ENCODE data around the gene HSPA2. TPM values are rescaled to one million over a fixed set of nuclear protein-coding genes. Genes with fewer than 3 reads are reported as not detected.

Gene HSPA2
- total and polyA plus RNA-seq, 8 donors, result under 0.01 to 29.3 (median 15.4) TPM

DNA sequence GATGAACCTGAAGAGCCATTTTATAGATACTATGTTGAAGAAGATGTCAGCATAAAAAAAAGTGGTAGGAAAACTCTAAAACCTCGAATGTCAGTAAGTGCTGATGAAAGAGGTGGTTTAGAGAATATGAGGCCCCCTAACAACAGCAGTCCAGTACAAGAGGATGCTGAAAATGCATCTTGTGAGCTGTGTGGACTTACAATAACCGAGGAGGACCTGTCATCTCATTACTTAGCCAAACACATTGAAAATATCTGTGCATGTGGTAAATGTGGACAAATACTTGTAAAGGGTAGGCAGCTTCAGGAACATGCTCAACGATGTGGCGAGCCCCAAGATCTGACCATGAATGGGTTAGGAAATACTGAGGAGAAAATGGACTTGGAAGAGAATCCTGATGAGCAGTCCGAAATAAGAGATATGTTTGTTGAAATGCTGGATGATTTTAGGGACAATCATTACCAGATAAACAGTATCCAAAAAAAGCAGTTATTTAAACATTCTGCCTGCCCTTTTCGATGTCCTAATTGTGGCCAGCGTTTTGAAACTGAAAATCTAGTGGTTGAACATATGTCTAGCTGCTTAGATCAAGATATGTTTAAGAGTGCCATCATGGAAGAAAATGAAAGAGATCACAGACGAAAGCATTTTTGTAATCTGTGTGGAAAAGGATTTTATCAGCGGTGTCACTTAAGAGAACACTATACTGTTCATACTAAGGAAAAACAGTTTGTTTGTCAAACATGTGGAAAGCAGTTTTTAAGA is 17.8 kb upstream of the HSPA2 start:
- WGBS, 5 donors, result 78 to 84% (median 81%) methylated on average over 9 of the region's 9 CpGs
- H3K36me3 ChIP-seq, result peaks cover 13 to 27% (median 24%) of the 10 kb centered on the region in 4 donors
- H3K4me1 ChIP-seq, result peaks cover 0 to 13% (median 7%) of the 10 kb centered on the region in 4 donors
- intact Hi-C loops (cut with DNase I; ENCODE audit: low total_unique reads), result no loop called here
- no peak overlapping the region for H3K4me3 ChIP-seq
- TF ChIP-seq POLR2AphosphoS5 (IDR thresholded peaks at IDR 0.05) (no peak), POLR2A (IDR thresholded peaks at IDR 0.05) (no peak), EP300 (IDR thresholded peaks at IDR 0.05) (no peak)
- TF ChIP-seq, protein P1, sequence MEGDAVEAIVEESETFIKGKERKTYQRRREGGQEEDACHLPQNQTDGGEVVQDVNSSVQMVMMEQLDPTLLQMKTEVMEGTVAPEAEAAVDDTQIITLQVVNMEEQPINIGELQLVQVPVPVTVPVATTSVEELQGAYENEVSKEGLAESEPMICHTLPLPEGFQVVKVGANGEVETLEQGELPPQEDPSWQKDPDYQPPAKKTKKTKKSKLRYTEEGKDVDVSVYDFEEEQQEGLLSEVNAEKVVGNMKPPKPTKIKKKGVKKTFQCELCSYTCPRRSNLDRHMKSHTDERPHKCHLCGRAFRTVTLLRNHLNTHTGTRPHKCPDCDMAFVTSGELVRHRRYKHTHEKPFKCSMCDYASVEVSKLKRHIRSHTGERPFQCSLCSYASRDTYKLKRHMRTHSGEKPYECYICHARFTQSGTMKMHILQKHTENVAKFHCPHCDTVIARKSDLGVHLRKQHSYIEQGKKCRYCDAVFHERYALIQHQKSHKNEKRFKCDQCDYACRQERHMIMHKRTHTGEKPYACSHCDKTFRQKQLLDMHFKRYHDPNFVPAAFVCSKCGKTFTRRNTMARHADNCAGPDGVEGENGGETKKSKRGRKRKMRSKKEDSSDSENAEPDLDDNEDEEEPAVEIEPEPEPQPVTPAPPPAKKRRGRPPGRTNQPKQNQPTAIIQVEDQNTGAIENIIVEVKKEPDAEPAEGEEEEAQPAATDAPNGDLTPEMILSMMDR (IDR thresholded peaks at IDR 0.05), result no peak
- H3K27ac ChIP-seq, result no peak overlapping the region
- H3K9me3 ChIP-seq, result no peaks in the 10 kb centered on the region
- DNase-seq, result no peak
- H3K27me3 ChIP-seq, result no peaks in the 10 kb centered on the region

DNA sequence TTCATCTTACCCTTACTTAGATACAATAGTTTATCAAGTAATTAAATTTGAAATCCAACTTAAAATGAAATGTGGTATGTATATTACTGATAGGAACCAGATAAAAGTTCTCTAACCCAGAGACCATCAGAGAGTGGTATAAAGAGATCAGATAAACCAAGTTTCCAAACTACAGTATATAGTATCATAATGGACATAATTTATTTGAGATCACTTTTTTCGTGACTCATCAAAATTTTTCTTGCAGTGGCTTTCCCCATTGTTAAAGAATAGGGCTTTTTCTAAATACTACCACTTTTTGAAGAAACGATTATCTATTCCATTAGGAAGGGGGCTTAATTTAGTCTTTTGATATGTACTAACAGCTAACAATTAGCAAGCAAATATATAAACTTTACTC is 15.2 kb upstream of the HSPA2 start:
- Histone ChIP-seq H3K27me3 (no peaks in the 10 kb centered on the region), H3K4me1 (peaks cover 0 to 6% (median under 1%) of the 10 kb centered on the region in 4 donors), H3K36me3 (peaks cover 13 to 27% (median 24%) of the 10 kb centered on the region in 4 donors), H3K9me3 (no peaks in the 10 kb centered on the region), H3K4me3 (no peak overlapping the region), H3K27ac (no peak overlapping the region)
- TF ChIP-seq POLR2AphosphoS5 (IDR thresholded peaks at IDR 0.05), result no peak
- TF ChIP-seq POLR2A (IDR thresholded peaks at IDR 0.05), result no peak
- TF ChIP-seq EP300 (IDR thresholded peaks at IDR 0.05), result no peak
- TF ChIP-seq, protein P1 (IDR thresholded peaks at IDR 0.05), result no peak
- intact Hi-C loops (cut with DNase I; ENCODE audit: low total_unique reads), result no loop called here
- DNase-seq, result no peak
- WGBS, 5 donors, result 88 to 95% (median 92%) methylated on average over 2 of the region's 2 CpGs

DNA sequence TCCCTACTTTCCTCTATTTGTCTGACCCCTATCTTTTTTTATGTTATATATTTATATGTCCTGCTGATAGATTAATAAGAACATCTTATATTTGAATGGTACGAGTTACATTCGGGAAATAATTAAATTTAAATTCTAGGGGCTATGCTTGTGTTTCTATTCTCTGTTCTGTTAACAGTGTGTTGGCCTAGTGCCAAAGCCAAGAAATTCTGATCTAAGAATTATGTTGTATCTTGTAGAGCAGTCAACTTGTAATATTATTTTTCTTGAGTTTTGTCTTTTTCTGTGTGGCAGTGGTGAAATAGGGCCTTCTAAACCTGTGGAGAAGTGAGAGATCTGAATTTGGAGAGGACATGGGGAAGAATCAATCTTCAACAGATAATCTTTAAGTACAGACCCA is 9.0 kb upstream of the HSPA2 start:
- no peak overlapping the region for H3K4me3 ChIP-seq
- H3K36me3 ChIP-seq, result peaks cover 0 to 4% (median 1%) of the 10 kb centered on the region in 4 donors
- 61 to 88% (median 80%) methylated on average over 2 of the region's 2 CpGs for WGBS, 5 donors
- no peak overlapping the region for H3K27ac ChIP-seq
- no peaks in the 10 kb centered on the region for H3K27me3 ChIP-seq
- no peaks in the 10 kb centered on the region for H3K9me3 ChIP-seq
- DNase-seq, result no peak
- H3K4me1 ChIP-seq, result no peaks in the 10 kb centered on the region
- intact Hi-C loops (cut with DNase I; ENCODE audit: low total_unique reads), result no loop called here
- TF ChIP-seq EP300 (IDR thresholded peaks at IDR 0.05) (no peak), POLR2AphosphoS5 (IDR thresholded peaks at IDR 0.05) (no peak), POLR2A (IDR thresholded peaks at IDR 0.05) (no peak)
- TF ChIP-seq, protein P1 (IDR thresholded peaks at IDR 0.05), result no peak

DNA sequence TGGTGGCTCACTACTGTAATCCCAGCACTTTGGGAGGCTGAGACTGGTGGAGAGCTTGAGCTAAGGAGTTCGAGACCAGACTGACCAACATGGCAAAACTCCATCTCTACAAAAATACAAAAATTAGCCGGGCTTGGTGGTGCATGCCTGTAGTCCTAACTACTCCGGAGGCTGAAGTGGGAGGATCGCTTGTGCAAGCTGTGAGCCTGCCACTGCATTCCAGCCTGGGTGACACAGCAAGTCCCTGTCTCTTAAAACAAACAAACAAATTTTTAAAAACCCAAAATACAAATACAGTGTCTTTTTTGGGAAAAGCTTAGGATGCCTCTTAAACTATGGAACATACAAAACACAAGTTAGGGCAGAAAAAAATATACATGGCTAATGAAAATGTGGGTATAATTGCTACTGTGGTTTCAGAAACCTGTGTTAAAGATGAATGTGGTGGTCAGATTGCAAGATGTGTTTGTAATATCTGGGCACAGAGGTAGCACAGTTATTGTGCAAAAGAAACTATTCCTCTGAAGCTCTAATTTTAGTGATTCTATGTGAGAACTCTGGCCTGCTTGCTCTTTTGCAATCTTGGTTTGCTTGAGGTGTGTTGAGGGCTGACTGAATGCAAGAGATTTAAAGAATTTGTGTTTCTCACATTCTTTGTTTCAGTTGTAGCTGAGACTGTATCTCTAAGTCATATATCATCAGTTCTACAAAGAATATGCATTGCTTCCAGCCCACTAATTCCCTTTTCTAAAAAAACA is 3.9 kb upstream of the HSPA2 start:
- Histone ChIP-seq H3K4me3 (no peak overlapping the region), H3K9me3 (peaks cover 0 to 8% (median 3%) of the 10 kb centered on the region in 4 donors), H3K36me3 (no peaks in the 10 kb centered on the region), H3K27ac (no peak overlapping the region), H3K4me1 (peaks cover 3 to 20% (median 17%) of the 10 kb centered on the region in 4 donors), H3K27me3 (peaks cover 0 to 10% (median 9%) of the 10 kb centered on the region in 3 donors)
- DNase-seq, result no peak
- intact Hi-C loops (cut with DNase I; ENCODE audit: low total_unique reads), result no loop called here
- TF ChIP-seq POLR2A (IDR thresholded peaks at IDR 0.05) (no peak), EP300 (IDR thresholded peaks at IDR 0.05) (no peak), POLR2AphosphoS5 (IDR thresholded peaks at IDR 0.05) (no peak)
- TF ChIP-seq, protein P1 (IDR thresholded peaks at IDR 0.05), result no peak
- WGBS, 5 donors, result 74 to 91% (median 85%) methylated on average over 4 of the region's 4 CpGs

Measured in stomach (tissue), 9 donors.